ENCODE measurements around the gene CIAO3. TPM values are rescaled to one million over a fixed set of nuclear protein-coding genes. Genes with fewer than 3 reads are reported as not detected.

Gene CIAO3
- polyA plus RNA-seq, 1 experiment: 14.4 TPM

GRCh38 chr16:708959-709358 lies 31.8 kb downstream of the CIAO3 start:
- ChIA-PET CTCF (interaction anchor here (0.6 to 4.2 kb wide), 4 partner anchors 9 to 106 kb away, joined by 3 to 29 read pairs (median 5); no protein-coding TSS in a partner anchor), POLR2A (interaction anchor here (0.6 to 1.0 kb wide), 6 partner anchors 19 to 328 kb away, joined by 3 to 4 read pairs (median 4); partner anchors contain the start of genes CHTF18, RPUSD1 and WDR24)
- TF ChIP-seq, protein P1, sequence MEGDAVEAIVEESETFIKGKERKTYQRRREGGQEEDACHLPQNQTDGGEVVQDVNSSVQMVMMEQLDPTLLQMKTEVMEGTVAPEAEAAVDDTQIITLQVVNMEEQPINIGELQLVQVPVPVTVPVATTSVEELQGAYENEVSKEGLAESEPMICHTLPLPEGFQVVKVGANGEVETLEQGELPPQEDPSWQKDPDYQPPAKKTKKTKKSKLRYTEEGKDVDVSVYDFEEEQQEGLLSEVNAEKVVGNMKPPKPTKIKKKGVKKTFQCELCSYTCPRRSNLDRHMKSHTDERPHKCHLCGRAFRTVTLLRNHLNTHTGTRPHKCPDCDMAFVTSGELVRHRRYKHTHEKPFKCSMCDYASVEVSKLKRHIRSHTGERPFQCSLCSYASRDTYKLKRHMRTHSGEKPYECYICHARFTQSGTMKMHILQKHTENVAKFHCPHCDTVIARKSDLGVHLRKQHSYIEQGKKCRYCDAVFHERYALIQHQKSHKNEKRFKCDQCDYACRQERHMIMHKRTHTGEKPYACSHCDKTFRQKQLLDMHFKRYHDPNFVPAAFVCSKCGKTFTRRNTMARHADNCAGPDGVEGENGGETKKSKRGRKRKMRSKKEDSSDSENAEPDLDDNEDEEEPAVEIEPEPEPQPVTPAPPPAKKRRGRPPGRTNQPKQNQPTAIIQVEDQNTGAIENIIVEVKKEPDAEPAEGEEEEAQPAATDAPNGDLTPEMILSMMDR (IDR thresholded peaks at IDR 0.05; ENCODE audit: low read depth, low read length): no peak
- no peaks in the 10 kb centered on the region; the same call in 1 of the 2 replicates for H3K9me3 ChIP-seq (ENCODE audit: control insufficient read depth, insufficient read depth, low read length)
- no peak overlapping the region for H3K4me3 ChIP-seq (ENCODE audit: low read depth, low read length)
- no peak overlapping the region for H3K27ac ChIP-seq (ENCODE audit: low read depth, low read length)
- no peak for DNase-seq (ENCODE audit: low read depth, low spot score)
- peaks cover 34% of the 10 kb centered on the region for H3K27me3 ChIP-seq (ENCODE audit: control insufficient read depth, insufficient read depth, low read length)

DNA sequence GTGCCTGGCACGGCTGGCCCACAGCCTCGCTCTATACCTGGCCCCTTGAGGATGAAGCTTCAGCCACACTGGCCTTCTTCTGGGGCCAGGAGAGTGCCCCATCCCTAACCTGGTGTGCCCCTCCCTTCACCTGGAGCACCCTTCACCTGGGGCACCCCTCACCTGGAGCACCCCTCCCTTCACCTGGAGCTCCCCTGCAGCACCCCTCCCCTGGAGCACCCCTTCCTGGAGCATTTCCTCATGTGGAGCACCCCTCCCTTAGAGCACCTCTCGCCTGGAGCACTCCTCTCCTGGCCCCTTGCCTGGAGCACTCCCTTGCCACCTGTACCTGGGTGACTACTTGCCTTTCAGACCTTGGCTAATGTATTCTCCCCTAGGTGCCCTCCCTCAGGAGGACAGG lies 32.8 kb downstream of the CIAO3 start:
- DNase-seq (ENCODE audit: low read depth, low spot score): no peak
- ChIA-PET CTCF (no interaction called here), POLR2A (no interaction called here)
- H3K27ac ChIP-seq (ENCODE audit: low read depth, low read length): no peak overlapping the region
- no peaks in the 10 kb centered on the region; the same call in 1 of the 2 replicates for H3K9me3 ChIP-seq (ENCODE audit: control insufficient read depth, insufficient read depth, low read length)
- TF ChIP-seq, protein P1 (IDR thresholded peaks at IDR 0.05; ENCODE audit: low read depth, low read length): no peak
- H3K27me3 ChIP-seq (ENCODE audit: control insufficient read depth, insufficient read depth, low read length): peaks cover 43% of the 10 kb centered on the region
- H3K4me3 ChIP-seq (ENCODE audit: low read depth, low read length): no peak overlapping the region

GRCh38 chr16:707062-707538 lies 33.7 kb downstream of the CIAO3 start:
- TF ChIP-seq, protein P1 (IDR thresholded peaks at IDR 0.05; ENCODE audit: low read depth, low read length): no peak
- Histone ChIP-seq H3K9me3 (ENCODE audit: control insufficient read depth, insufficient read depth, low read length) (no peaks in the 10 kb centered on the region; the same call in 1 of the 2 replicates), H3K27ac (ENCODE audit: low read depth, low read length) (no peak overlapping the region), H3K4me3 (ENCODE audit: low read depth, low read length) (no peak overlapping the region), H3K27me3 (ENCODE audit: control insufficient read depth, insufficient read depth, low read length) (peaks cover 52% of the 10 kb centered on the region)
- ChIA-PET CTCF (interaction anchor here (1.6 kb wide), 1 partner anchor 9 kb away, joined by 3 read pairs; no protein-coding TSS in a partner anchor), POLR2A (interaction anchor here (0.6 to 1.1 kb wide), 2 partner anchors 17 to 46 kb away, joined by 3 read pairs; partner anchors contain the start of gene WDR24)
- no peak for DNase-seq (ENCODE audit: low read depth, low spot score)

DNA sequence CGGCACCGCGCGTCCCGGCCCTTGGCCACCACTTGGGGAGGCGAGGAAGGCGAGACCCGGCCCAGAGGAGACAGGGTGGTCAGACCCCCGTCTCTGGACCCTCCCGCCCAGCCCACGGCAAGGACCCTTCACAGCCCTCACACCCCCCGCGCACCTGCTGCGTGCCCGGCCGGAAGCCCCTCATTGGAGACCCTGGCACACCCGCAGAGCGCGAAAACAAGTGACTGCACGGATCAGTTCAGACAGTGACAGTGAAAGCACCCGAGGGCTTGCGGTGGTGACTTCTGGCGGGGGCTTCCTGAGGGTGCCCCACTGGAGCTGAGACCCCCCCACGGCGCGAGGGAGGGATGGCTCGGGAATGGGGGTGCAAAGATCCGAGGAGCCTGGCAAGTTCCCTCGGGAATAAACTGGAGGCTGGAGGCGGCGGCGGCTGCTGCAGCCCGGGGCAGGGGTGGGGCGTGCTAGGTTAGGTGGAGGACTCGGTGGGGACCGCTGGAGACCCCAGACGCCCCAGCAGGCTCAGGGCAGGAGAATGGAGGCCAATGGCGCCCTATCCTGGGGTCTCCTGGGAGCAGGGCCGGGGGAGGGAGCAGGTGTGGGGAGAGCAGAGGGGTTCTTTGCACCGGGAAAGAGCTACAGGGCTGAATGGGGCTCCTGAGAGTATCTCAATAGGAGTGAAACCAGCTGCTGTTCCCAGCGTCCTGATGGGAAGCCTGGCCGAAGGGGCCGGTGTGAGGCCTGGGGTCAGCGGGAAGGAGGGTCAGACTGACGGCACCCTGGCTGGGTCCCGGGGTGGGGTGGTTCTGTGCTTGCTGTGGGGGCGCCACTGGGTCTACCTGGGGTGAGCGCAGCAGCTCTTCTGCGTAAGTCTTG lies 34.4 kb downstream of the CIAO3 start:
- Histone ChIP-seq H3K27ac (ENCODE audit: low read depth, low read length) (no peak overlapping the region), H3K9me3 (ENCODE audit: control insufficient read depth, insufficient read depth, low read length) (no peaks in the 10 kb centered on the region; the same call in 1 of the 2 replicates), H3K27me3 (ENCODE audit: control insufficient read depth, insufficient read depth, low read length) (peaks cover 59% of the 10 kb centered on the region), H3K4me3 (ENCODE audit: low read depth, low read length) (no peak overlapping the region)
- ChIA-PET CTCF (interaction anchor here (1.6 kb wide), 1 partner anchor 10 kb away, joined by 3 read pairs; no protein-coding TSS in a partner anchor), POLR2A (interaction anchor here (1.1 kb wide), 1 partner anchor 16 kb away, joined by 3 read pairs; the partner anchor contains the start of gene WDR24)
- TF ChIP-seq, protein P1 (IDR thresholded peaks at IDR 0.05; ENCODE audit: low read depth, low read length): no peak
- DNase-seq (ENCODE audit: low read depth, low spot score): no peak
